ENCODE results near the gene SELENOF.

SELENOF gene

GRCh38 chr1:86913896-86914600, at the start of gene SELENOF:
Gene SELENOF, minus strand, starts transcription at chr1:86914126. Its CDS starts 15 bp downstream, at chr1:86914111.
- no peak within 1 kb of the TSS for H3K27ac Mint-ChIP-seq
- no peaks in the 10 kb centered on the region for H3K27me3 Mint-ChIP-seq
- no peak within 1 kb of the TSS for H3K4me3 Mint-ChIP-seq
- peaks cover 20% of the 10 kb centered on the region for H3K36me3 Mint-ChIP-seq
- no peaks in the 10 kb centered on the region for H3K9me3 Mint-ChIP-seq
- H3K4me1 Mint-ChIP-seq, result peaks cover 44% of the 10 kb centered on the region

- Mint-ChIP-seq H3K36me3 (no peaks in the 10 kb centered on the region), H3K27ac (no peak overlapping the region), H3K9me3 (no peaks in the 10 kb centered on the region), H3K4me1 (peaks cover 7% of the 10 kb centered on the region), H3K27me3 (no peaks in the 10 kb centered on the region), H3K4me3 (no peak overlapping the region)
Observed at GRCh38 chr1:86960548-86960947, 46.6 kb upstream of the SELENOF start.

GRCh38 chr1:86957221-86957620, 43.3 kb upstream of the SELENOF start:
- Mint-ChIP-seq H3K9me3 (no peaks in the 10 kb centered on the region), H3K4me1 (peaks cover 20% of the 10 kb centered on the region), H3K36me3 (no peaks in the 10 kb centered on the region), H3K4me3 (no peak overlapping the region), H3K27me3 (no peaks in the 10 kb centered on the region), H3K27ac (no peak overlapping the region)

- Mint-ChIP-seq H3K27ac (no peak overlapping the region), H3K4me1 (peaks cover 20% of the 10 kb centered on the region), H3K4me3 (no peak overlapping the region), H3K27me3 (no peaks in the 10 kb centered on the region), H3K9me3 (no peaks in the 10 kb centered on the region), H3K36me3 (no peaks in the 10 kb centered on the region)
Observed at GRCh38 chr1:86956221-86956620, 42.3 kb upstream of the SELENOF start.

- Mint-ChIP-seq H3K27me3 (no peaks in the 10 kb centered on the region), H3K36me3 (no peaks in the 10 kb centered on the region), H3K4me1 (peaks cover 20% of the 10 kb centered on the region), H3K9me3 (no peaks in the 10 kb centered on the region), H3K27ac (no peak overlapping the region), H3K4me3 (no peak overlapping the region)
Observed at GRCh38 chr1:86955678-86956077, 41.8 kb upstream of the SELENOF start.

- H3K27me3 Mint-ChIP-seq, result no peaks in the 10 kb centered on the region
- no peaks in the 10 kb centered on the region for H3K36me3 Mint-ChIP-seq
- H3K4me1 Mint-ChIP-seq, result peaks cover 27% of the 10 kb centered on the region
- H3K4me3 Mint-ChIP-seq, result no peak overlapping the region
- no peaks in the 10 kb centered on the region for H3K9me3 Mint-ChIP-seq
- H3K27ac Mint-ChIP-seq, result no peak overlapping the region
Observed at GRCh38 chr1:86953167-86953566, 39.2 kb upstream of the SELENOF start.

- Mint-ChIP-seq H3K27ac (no peak overlapping the region), H3K4me3 (no peak overlapping the region), H3K27me3 (no peaks in the 10 kb centered on the region), H3K9me3 (no peaks in the 10 kb centered on the region), H3K4me1 (peaks cover 27% of the 10 kb centered on the region), H3K36me3 (no peaks in the 10 kb centered on the region)
Observed at GRCh38 chr1:86951430-86951829, 37.5 kb upstream of the SELENOF start.

- Mint-ChIP-seq H3K27me3 (no peaks in the 10 kb centered on the region), H3K4me3 (no peak overlapping the region), H3K9me3 (no peaks in the 10 kb centered on the region), H3K4me1 (peaks cover 23% of the 10 kb centered on the region), H3K27ac (no peak overlapping the region), H3K36me3 (no peaks in the 10 kb centered on the region)
Observed at GRCh38 chr1:86950712-86951419, 36.9 kb upstream of the SELENOF start.

- Mint-ChIP-seq H3K27ac (no peak overlapping the region), H3K27me3 (no peaks in the 10 kb centered on the region), H3K4me3 (no peak overlapping the region), H3K9me3 (no peaks in the 10 kb centered on the region), H3K36me3 (no peaks in the 10 kb centered on the region), H3K4me1 (peaks cover 18% of the 10 kb centered on the region)
Observed at GRCh38 chr1:86948212-86948611, 34.3 kb upstream of the SELENOF start.

- Mint-ChIP-seq H3K4me1 (peaks cover 24% of the 10 kb centered on the region), H3K9me3 (no peaks in the 10 kb centered on the region), H3K36me3 (peaks cover 2% of the 10 kb centered on the region), H3K27me3 (no peaks in the 10 kb centered on the region), H3K27ac (no peak overlapping the region), H3K4me3 (no peak overlapping the region)
Observed at GRCh38 chr1:86942743-86943142, 28.8 kb upstream of the SELENOF start.

- no peak overlapping the region for H3K4me3 Mint-ChIP-seq
- peaks cover 2% of the 10 kb centered on the region for H3K36me3 Mint-ChIP-seq
- H3K27me3 Mint-ChIP-seq, result no peaks in the 10 kb centered on the region
- peaks cover 27% of the 10 kb centered on the region for H3K4me1 Mint-ChIP-seq
- H3K27ac Mint-ChIP-seq, result no peak overlapping the region
- no peaks in the 10 kb centered on the region for H3K9me3 Mint-ChIP-seq
Observed at GRCh38 chr1:86942042-86942441, 28.1 kb upstream of the SELENOF start.

GRCh38 chr1:86940599-86940998, 26.7 kb upstream of the SELENOF start:
- no peak overlapping the region for H3K27ac Mint-ChIP-seq
- peaks cover 27% of the 10 kb centered on the region for H3K4me1 Mint-ChIP-seq
- H3K4me3 Mint-ChIP-seq, result no peak overlapping the region
- H3K9me3 Mint-ChIP-seq, result no peaks in the 10 kb centered on the region
- H3K36me3 Mint-ChIP-seq, result peaks cover 2% of the 10 kb centered on the region
- H3K27me3 Mint-ChIP-seq, result no peaks in the 10 kb centered on the region

- no peak overlapping the region for H3K27ac Mint-ChIP-seq
- H3K4me3 Mint-ChIP-seq, result no peak overlapping the region
- no peaks in the 10 kb centered on the region for H3K27me3 Mint-ChIP-seq
- no peaks in the 10 kb centered on the region for H3K9me3 Mint-ChIP-seq
- peaks cover 24% of the 10 kb centered on the region for H3K4me1 Mint-ChIP-seq
- H3K36me3 Mint-ChIP-seq, result peaks cover 2% of the 10 kb centered on the region
Observed at GRCh38 chr1:86939406-86939805, 25.5 kb upstream of the SELENOF start.

GRCh38 chr1:86938855-86939254, 24.9 kb upstream of the SELENOF start:
- H3K4me1 Mint-ChIP-seq, result peaks cover 30% of the 10 kb centered on the region
- no peak overlapping the region for H3K4me3 Mint-ChIP-seq
- H3K36me3 Mint-ChIP-seq, result peaks cover 2% of the 10 kb centered on the region
- H3K27ac Mint-ChIP-seq, result no peak overlapping the region
- H3K9me3 Mint-ChIP-seq, result no peaks in the 10 kb centered on the region
- H3K27me3 Mint-ChIP-seq, result no peaks in the 10 kb centered on the region

GRCh38 chr1:86938450-86938849, 24.5 kb upstream of the SELENOF start:
- Mint-ChIP-seq H3K4me3 (no peak overlapping the region), H3K27me3 (no peaks in the 10 kb centered on the region), H3K36me3 (peaks cover 2% of the 10 kb centered on the region), H3K27ac (no peak overlapping the region), H3K4me1 (peaks cover 34% of the 10 kb centered on the region), H3K9me3 (no peaks in the 10 kb centered on the region)

- peaks cover 2% of the 10 kb centered on the region for H3K36me3 Mint-ChIP-seq
- no peak overlapping the region for H3K27ac Mint-ChIP-seq
- no peaks in the 10 kb centered on the region for H3K9me3 Mint-ChIP-seq
- H3K4me1 Mint-ChIP-seq, result peaks cover 51% of the 10 kb centered on the region
- H3K27me3 Mint-ChIP-seq, result no peaks in the 10 kb centered on the region
- H3K4me3 Mint-ChIP-seq, result no peak overlapping the region
Observed at GRCh38 chr1:86933562-86934377, 19.8 kb upstream of the SELENOF start.
